WTC11 (cell line): ENCODE results near the gene RUVBL1. TPM values are rescaled to one million over a fixed set of nuclear protein-coding genes. Genes with fewer than 3 reads are reported as not detected.

Source experiments
- ATAC-seq: fragments of 200-7000 bp; cut with Tn5 transposase; 2 replicates; pipeline ENCODE4 v1.10.0; 2021; ENCODE audit warnings: mild to moderate bottlenecking, moderate library complexity
- CTCF ChIA-PET: fragments of 300-600 bp; sonication (Branson Sonifier 250); formaldehyde crosslinking; loops from one replicate; lab custom pipeline; 2021; ENCODE audit warnings: antibody characterized with exemption; lab: Charles Lee
- POLR2A ChIA-PET: fragments of 350-600 bp; sonication (Branson Sonifier 250); formaldehyde crosslinking; loops from one replicate; lab custom pipeline; 2021; ENCODE audit warnings: antibody characterized with exemption; lab: Charles Lee
- DNase-seq: peaks from one replicate; pipeline ENCODE4 v3.0.0; 2021; ENCODE audit warnings: low spot score
- H3K27ac Mint-ChIP-seq: 2 replicates; pipeline ENCODE4 v1.8.0; 2021; ENCODE audit warnings: mixed read lengths
- H3K27me3 Mint-ChIP-seq: 2 replicates; pipeline ENCODE4 v1.8.0; 2021; ENCODE audit warnings: low read depth, mild to moderate bottlenecking, moderate library complexity, mixed read lengths
- H3K36me3 Mint-ChIP-seq: 2 replicates; pipeline ENCODE4 v1.8.0; 2021; ENCODE audit warnings: mixed read lengths
- H3K4me1 Mint-ChIP-seq: 2 replicates; pipeline ENCODE4 v1.8.0; 2022; ENCODE audit warnings: mixed read lengths
- H3K4me3 Mint-ChIP-seq: 2 replicates; pipeline ENCODE4 v1.8.0; 2021; ENCODE audit warnings: mild to moderate bottlenecking, moderate library complexity, mixed read lengths
- H3K9me3 Mint-ChIP-seq: 2 replicates; pipeline ENCODE4 v1.8.0; 2021; ENCODE audit warnings: mixed read lengths
- ATF1 ChIP-seq: sonication (generic); formaldehyde crosslinking; IDR thresholded peaks from 2 replicates; pipeline ENCODE4 v1.8.1; 2023; ENCODE audit warnings: mild to moderate bottlenecking, moderate library complexity, missing genetic modification reagents
- KAT7 ChIP-seq: sonication (generic); formaldehyde crosslinking; IDR thresholded peaks from 2 replicates; pipeline ENCODE4 v1.8.1; 2023; ENCODE audit warnings: missing genetic modification reagents, mild to moderate bottlenecking, borderline replicate concordance
- NR3C1 ChIP-seq: sonication (generic); formaldehyde crosslinking; conservative IDR thresholded peaks from 2 replicates; pipeline ENCODE4 v1.8.1; 2023; ENCODE audit warnings: low read depth, mild to moderate bottlenecking, missing genetic modification reagents
- TEAD1 ChIP-seq: sonication (generic); formaldehyde crosslinking; IDR thresholded peaks from 2 replicates; pipeline ENCODE4 v1.8.0; 2022; ENCODE audit warnings: mild to moderate bottlenecking, missing genetic modification reagents
- ZBTB21 ChIP-seq: sonication (generic); formaldehyde crosslinking; IDR thresholded peaks from 2 replicates; pipeline ENCODE4 v1.8.1; 2023; ENCODE audit warnings: mild to moderate bottlenecking, missing genetic modification reagents, borderline replicate concordance
- ZNF396 ChIP-seq: fragments of 250-450 bp; sonication (Bioruptor Pico); IDR thresholded peaks from 2 replicates; pipeline ENCODE4 v1.8.0; 2021; ENCODE audit warnings: mild to moderate bottlenecking, moderate library complexity, borderline replicate concordance
- total RNA-seq: library from RNA; stranded (reverse); gene quantifications from 3 replicates; pipeline ENCODE4 v1.2.3, GENCODE V29; 2021
- TF ChIP-seq, protein P1 (sequence below): sonication (generic); formaldehyde crosslinking; IDR thresholded peaks from 2 replicates; pipeline ENCODE4 v1.8.0; 2023; ENCODE audit warnings: missing genetic modification reagents
- TF ChIP-seq, protein P2 (sequence below): fragments of 250-450 bp; sonication (Bioruptor Pico); IDR thresholded peaks from 2 replicates; pipeline ENCODE4 v1.9.0; 2021; ENCODE audit warnings: moderate library complexity, mild to moderate bottlenecking, inconsistent platforms, borderline replicate concordance
- TF ChIP-seq, protein P3 (sequence below): sonication (generic); formaldehyde crosslinking; IDR thresholded peaks from 2 replicates; pipeline ENCODE4 v1.8.1; 2023; ENCODE audit warnings: mild to moderate bottlenecking, missing genetic modification reagents, moderate library complexity
- TF ChIP-seq, protein P4 (sequence below): sonication (generic); formaldehyde crosslinking; IDR thresholded peaks from 2 replicates; pipeline ENCODE4 v1.8.0; 2022; ENCODE audit warnings: mild to moderate bottlenecking, missing genetic modification reagents
- TF ChIP-seq, protein P5 (sequence below): fragments of 250-450 bp; sonication (Bioruptor Pico); IDR thresholded peaks from 2 replicates; pipeline ENCODE4 v1.8.0; 2021; ENCODE audit warnings: mild to moderate bottlenecking
- TF ChIP-seq, protein P6 (sequence below): sonication (generic); formaldehyde crosslinking; IDR thresholded peaks from 2 replicates; pipeline ENCODE4 v1.8.1; 2022; ENCODE audit warnings: mild to moderate bottlenecking, moderate library complexity, missing genetic modification reagents
- TF ChIP-seq, protein P7 (sequence below): sonication (generic); formaldehyde crosslinking; IDR thresholded peaks from 2 replicates; pipeline ENCODE4 v1.8.0; 2022; ENCODE audit warnings: mild to moderate bottlenecking, missing genetic modification reagents

The RUVBL1 gene
- total RNA-seq, 1 experiment from 2014 or later: 118 TPM

DNA sequence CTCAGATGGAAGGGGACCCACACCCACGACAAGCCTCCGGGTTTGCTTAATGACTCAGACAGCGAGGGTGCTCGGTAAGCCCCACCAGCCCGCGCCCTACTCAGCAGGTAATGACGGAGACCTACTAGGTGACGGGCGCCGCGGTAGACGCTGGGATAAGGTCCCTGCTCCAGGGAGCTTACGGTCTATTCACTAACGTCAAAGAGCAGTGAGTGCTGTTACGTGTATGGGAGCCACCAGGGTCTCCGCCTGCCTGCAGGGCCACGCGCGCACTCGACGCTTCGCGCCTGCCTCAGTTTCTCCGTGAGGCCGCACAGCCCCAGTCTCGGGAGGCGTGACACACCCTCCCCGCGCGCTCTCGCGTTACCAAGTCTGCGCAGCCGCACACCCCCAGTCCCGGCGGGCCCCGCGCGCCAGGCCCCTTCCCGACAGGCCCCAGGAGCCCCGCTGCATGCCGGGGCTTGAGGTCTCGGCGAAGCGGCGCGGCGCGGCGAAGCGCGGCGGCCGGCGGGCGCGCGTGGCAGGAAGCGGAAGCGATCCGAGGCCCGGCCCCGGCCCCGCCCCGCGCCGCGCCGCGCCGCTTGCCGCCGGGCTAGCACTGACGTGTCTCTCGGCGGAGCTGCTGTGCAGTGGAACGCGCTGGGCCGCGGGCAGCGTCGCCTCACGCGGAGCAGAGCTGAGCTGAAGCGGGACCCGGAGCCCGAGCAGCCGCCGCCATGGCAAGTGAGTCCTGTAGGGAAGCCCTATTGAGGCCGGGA lies 71.6 kb downstream of the RUVBL1 start, which contains the start of gene SEC61A1 (continued):
- TF ChIP-seq, protein P1, sequence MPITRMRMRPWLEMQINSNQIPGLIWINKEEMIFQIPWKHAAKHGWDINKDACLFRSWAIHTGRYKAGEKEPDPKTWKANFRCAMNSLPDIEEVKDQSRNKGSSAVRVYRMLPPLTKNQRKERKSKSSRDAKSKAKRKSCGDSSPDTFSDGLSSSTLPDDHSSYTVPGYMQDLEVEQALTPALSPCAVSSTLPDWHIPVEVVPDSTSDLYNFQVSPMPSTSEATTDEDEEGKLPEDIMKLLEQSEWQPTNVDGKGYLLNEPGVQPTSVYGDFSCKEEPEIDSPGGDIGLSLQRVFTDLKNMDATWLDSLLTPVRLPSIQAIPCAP: 0 out of 2 replicates have a peak, but pooled peaks have one; percentile 24
- TF ChIP-seq ZBTB21 (CRISPR knock-in tag): peak; percentile 16; the same call in 1 of the 2 replicates

DNA sequence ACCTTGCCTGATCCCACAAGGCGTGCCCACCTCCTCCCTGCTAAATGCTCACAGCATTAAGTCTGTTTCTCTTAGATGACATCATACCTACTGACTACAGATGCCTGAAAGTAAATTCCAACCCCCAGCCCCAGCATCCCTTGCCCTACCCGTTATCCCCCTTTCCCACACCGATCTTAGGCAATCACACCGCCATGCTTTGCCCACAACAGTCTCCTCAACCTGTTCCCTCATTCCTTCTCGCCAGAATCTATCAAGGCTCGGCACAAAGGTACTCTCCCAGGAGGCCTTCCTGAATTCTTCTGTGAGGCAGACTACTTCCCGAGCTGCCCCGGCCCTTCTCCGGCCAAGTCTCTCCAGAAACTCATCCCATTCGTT lies 72.2 kb downstream of the RUVBL1 start:
- CTCF ChIA-PET: interaction anchor here (0.6 to 1.0 kb wide), 4 partner anchors 11 to 270 kb away, joined by 3 to 4 read pairs (median 3); no protein-coding TSS in a partner anchor
- peaks cover 25% of the 10 kb centered on the region for H3K4me1 Mint-ChIP-seq
- H3K27me3 Mint-ChIP-seq: peaks cover 9% of the 10 kb centered on the region
- TF ChIP-seq TEAD1 (CRISPR knock-in tag) (no peak), KAT7 (CRISPR knock-in tag) (no peak)
- TF ChIP-seq, protein P2, sequence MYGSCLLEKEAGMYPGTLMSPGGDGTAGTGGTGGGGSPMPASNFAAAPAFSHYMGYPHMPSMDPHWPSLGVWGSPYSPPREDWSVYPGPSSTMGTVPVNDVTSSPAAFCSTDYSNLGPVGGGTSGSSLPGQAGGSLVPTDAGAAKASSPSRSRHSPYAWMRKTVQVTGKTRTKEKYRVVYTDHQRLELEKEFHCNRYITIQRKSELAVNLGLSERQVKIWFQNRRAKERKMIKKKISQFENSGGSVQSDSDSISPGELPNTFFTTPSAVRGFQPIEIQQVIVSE (CRISPR knock-in tag): no peak
- TF ChIP-seq, protein P3, sequence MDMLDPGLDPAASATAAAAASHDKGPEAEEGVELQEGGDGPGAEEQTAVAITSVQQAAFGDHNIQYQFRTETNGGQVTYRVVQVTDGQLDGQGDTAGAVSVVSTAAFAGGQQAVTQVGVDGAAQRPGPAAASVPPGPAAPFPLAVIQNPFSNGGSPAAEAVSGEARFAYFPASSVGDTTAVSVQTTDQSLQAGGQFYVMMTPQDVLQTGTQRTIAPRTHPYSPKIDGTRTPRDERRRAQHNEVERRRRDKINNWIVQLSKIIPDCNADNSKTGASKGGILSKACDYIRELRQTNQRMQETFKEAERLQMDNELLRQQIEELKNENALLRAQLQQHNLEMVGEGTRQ: no peak
- peaks cover 33% of the 10 kb centered on the region for H3K36me3 Mint-ChIP-seq
- ATAC-seq: peak; percentile 15
- H3K9me3 Mint-ChIP-seq: no peaks in the 10 kb centered on the region
- H3K4me3 Mint-ChIP-seq: peak overlapping the region; percentile 87
- no peak for DNase-seq
- POLR2A ChIA-PET: no interaction called here
- peak overlapping the region; percentile 83 for H3K27ac Mint-ChIP-seq

DNA sequence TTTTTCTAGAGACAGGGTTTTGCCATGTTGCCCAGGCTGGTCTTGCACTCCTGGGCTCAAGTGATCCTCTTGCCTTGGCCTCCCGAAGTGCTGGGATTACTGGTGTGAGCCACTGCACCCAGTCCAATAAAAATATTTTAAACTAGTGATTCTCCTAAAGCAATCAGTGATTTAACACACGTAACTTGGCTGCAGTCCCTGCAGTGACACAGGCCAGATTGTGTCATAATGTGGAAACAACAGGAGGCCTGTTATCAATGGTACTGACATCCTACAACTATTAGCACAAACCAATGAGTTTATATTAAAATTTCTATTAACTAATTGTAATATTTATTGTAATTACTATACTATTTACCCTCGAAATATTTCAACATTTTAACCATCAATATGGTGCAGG lies 73.0 kb downstream of the RUVBL1 start:
- Mint-ChIP-seq H3K9me3 (no peaks in the 10 kb centered on the region), H3K27ac (no peak overlapping the region), H3K4me3 (no peak overlapping the region), H3K36me3 (peaks cover 25% of the 10 kb centered on the region), H3K27me3 (peaks cover 15% of the 10 kb centered on the region), H3K4me1 (peaks cover 25% of the 10 kb centered on the region)
- no peak for DNase-seq
- ATAC-seq: no peak
- TF ChIP-seq, protein P4, sequence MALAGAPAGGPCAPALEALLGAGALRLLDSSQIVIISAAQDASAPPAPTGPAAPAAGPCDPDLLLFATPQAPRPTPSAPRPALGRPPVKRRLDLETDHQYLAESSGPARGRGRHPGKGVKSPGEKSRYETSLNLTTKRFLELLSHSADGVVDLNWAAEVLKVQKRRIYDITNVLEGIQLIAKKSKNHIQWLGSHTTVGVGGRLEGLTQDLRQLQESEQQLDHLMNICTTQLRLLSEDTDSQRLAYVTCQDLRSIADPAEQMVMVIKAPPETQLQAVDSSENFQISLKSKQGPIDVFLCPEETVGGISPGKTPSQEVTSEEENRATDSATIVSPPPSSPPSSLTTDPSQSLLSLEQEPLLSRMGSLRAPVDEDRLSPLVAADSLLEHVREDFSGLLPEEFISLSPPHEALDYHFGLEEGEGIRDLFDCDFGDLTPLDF (CRISPR knock-in tag): no peak
- TF ChIP-seq, protein P5, sequence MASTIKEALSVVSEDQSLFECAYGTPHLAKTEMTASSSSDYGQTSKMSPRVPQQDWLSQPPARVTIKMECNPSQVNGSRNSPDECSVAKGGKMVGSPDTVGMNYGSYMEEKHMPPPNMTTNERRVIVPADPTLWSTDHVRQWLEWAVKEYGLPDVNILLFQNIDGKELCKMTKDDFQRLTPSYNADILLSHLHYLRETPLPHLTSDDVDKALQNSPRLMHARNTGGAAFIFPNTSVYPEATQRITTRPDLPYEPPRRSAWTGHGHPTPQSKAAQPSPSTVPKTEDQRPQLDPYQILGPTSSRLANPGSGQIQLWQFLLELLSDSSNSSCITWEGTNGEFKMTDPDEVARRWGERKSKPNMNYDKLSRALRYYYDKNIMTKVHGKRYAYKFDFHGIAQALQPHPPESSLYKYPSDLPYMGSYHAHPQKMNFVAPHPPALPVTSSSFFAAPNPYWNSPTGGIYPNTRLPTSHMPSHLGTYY (CRISPR knock-in tag): no peak
- no peak for TF ChIP-seq TEAD1 (CRISPR knock-in tag)
- no peak for TF ChIP-seq NR3C1 (CRISPR knock-in tag)
- TF ChIP-seq, protein P6, sequence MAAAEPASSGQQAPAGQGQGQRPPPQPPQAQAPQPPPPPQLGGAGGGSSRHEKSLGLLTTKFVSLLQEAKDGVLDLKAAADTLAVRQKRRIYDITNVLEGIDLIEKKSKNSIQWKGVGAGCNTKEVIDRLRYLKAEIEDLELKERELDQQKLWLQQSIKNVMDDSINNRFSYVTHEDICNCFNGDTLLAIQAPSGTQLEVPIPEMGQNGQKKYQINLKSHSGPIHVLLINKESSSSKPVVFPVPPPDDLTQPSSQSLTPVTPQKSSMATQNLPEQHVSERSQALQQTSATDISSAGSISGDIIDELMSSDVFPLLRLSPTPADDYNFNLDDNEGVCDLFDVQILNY: no peak
- no peak for TF ChIP-seq ATF1 (CRISPR knock-in tag)
- no peak for TF ChIP-seq ZNF396 (CRISPR knock-in tag)
- TF ChIP-seq, protein P7, sequence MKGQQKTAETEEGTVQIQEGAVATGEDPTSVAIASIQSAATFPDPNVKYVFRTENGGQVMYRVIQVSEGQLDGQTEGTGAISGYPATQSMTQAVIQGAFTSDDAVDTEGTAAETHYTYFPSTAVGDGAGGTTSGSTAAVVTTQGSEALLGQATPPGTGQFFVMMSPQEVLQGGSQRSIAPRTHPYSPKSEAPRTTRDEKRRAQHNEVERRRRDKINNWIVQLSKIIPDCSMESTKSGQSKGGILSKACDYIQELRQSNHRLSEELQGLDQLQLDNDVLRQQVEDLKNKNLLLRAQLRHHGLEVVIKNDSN (CRISPR knock-in tag): no peak
- TF ChIP-seq, all 79 proteins: peak for 0
- ChIA-PET POLR2A (no interaction called here), CTCF (no interaction called here)
